NCI-H2196 treated with DMSO at 0.1 percent for 48 hours (cell line): ENCODE results near the gene MTHFD1.
"Not testable (repeated sequence)": the region's sequence is repeated elsewhere in the genome, so short reads cannot be mapped to it uniquely, and the experiment has no call there.

ENCODE experiments used
- DNase-seq: peaks from one replicate; lab custom pipeline; 2025; ENCODE audit not compliant: unreplicated experiment; lab: John Stamatoyannopoulos, UW

MTHFD1 gene

DNA sequence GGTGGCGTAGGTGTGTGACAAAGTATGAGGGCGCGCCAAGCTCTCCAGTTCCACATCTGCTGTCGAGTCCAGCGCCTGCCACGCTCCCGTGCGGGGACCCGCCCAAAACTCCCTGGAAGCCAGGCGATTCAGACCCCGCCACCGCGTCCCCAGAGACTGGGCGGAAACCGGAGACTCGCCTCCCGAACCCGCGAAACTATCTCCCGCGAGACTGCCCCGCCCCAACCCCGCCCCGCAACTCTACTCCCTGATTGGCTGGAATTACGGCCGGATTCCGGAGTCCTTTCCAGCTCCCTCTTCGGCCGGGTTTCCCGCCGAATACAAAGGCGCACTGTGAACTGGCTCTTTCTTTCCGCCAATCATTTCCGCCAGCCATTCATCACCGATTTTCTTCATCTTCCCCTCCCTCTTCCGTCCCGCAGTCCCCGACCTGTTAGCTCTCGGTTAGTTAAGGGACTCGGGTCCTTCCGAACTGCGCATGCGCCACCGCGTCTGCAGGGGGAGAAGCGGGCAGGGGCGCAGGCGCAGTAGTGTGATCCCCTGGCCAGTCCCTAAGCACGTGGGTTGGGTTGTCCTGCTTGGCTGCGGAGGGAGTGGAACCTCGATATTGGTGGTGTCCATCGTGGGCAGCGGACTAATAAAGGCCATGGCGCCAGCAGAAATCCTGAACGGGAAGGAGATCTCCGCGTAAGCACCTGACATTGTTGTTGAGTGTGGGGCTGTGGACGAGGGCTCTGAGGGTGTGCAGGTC lies at the start of gene MTHFD1:
MTHFD1 (plus strand) TSS at position 572 of the 751 bp plus-strand sequence; CDS start at position 647, 75 bp downstream.
- peak; percentile 99 for DNase-seq

DNA sequence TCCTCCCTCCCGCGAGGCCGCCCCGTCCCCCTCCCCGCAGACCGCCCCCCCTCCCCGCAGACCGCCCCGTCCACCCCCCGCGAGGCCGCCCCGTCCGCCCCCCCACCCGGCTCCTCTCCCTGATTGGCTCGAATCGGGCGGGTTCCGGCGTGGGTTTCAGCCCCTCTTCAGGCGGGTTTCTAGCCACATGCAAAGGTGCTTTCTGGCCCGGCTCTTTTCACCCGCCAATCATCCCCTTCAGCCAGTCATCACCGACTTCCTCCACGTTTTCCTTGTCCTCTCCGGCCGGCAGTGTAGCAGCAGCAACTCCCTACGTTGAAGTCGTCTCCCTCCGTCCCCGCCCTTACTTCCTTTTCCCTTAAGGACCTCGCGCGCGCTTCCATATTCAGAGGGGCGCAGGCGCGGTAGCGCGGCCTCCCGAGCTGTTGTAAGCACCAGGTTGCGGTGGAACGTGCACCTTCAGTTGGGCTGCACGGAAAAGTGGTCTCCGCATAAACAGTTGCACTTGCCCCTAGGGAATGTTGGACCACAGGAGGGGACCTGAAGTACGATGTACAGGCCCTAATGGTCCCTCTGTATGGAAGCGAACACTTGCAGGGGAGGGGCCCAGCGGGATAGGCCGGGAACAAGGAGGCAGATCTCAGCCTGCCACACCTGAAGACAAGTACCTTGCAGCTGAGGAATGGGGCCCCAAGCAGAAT lies 49.4 kb upstream of the MTHFD1 start:
- DNase-seq, result peak; percentile 99

DNA sequence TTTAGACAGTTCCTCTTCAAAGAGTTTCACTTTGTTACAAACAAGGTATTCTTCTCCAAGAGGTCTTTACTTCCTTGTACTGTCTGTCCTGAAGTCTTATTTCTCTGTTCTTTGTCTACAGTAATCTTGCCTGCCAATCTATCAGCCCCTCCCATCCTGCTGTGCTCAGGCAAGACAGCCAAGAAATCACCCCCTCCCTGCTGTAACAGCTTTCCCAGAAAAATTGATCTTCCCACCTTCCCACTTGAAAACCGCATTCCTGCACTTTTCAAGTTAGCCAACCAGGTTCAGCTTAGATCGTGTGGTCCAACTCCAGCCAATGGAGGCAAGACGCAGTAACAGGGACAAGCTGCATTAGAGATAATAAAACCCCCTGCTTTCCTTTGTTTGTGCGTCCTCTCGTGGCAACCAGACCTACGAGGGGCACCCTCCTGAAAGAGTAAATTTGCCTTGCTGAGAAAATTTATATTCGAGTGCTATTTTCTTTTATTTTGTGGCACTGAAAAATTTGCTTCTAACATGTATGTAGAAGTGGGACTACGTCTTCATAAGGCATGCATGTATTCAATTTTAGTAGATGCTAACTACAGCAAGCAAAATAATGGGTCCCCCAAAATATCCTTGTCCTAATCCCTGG lies 47.5 kb upstream of the MTHFD1 start:
- no peak for DNase-seq

DNA sequence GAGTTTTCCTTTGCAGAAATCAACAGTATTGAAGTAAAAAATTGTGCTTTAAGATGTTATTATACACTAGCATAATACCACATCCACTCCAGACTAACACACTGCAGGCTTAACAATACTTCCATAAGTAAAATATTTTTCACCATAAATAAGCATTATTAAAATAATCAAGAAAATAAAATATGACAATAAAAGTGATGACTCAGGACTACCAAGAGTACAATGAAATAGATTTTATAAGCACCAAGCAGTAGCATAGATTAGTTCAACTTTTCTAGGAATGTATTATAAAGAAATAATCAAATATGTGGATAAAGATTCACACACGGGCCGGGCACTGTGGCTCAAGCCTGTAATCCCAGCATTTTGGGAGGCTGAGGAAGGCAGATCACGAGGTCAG lies 40.4 kb upstream of the MTHFD1 start:
- DNase-seq, result no peak

DNA sequence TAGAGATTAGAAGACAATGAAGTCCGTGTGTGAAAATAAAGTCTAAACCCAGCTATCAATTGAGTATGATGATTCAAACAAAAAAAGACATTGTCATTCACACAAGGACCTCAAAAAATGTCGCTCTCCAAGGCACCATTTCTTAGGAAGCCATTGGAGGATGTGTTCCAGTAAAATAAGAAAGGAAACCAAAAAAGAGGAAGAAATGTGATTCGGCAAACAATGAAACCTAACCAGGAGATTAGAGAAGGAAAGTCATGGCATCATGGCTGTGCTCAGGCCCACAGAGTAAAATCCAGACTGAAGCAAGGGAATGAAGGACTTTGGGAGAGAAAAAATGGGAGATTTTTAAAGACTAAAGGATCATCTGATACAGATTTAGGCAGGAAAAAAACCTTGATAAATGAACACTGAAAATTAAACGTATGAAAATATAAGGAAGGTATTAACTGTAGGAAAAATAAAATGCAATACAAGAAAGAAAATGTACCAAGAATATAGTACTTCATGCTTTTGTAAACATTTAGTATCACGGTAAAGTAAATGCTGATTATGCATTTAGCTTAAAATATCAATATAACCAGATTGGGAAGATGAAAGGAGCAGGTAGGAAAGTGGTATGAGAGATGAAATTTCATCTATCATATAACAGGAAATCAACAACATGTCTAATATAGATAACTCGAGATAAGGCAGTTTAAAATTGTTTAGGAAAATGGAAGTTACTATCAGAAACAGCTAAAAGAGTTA lies 38.2 kb upstream of the MTHFD1 start:
- no peak for DNase-seq

DNA sequence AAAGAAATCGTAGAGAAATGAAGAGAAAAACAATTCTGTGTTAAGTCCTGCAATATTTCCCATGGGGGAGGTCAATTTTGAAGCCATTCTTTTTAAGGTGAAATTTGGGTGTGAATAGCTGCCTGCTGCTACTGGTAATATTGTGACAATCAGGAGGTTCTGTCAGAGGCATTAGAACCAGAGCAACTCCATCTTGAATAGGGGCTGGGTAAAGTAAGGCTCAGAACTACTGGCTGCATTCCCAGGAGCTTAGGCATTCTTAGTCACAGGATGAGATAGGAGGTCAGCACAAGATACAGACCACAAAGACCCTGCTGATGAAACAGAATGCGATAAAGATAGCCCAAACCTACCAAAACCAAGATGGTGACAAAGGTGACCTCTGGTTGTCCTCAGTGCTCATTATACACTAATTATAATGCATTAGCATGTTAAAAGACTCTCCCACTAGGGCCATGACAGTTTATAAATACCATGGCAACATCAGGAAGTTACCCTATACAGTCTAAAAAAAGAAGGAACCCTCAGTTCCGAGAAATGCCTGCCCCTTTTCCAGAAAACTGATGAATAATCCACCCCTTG lies 24.8 kb upstream of the MTHFD1 start:
- no peak for DNase-seq

DNA sequence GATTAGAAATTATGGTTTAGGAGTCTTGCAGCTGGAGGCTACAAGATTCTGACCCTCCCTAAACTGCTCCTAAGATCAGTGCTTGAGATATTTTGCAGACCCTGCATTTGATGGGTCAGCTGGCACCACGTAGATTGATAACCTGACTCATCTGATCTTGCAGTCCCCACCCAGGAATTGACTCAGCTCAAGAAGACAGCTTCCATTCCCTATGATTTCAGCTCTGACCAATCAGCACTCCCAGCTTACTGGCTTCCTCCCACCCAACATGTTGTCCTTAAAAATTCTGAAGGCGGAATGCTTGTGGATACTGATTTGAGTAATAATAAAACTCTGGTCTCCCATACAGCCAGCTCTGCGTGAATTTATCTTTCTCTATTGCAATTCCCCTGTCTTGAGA lies 23.2 kb upstream of the MTHFD1 start:
- no peak for DNase-seq

DNA sequence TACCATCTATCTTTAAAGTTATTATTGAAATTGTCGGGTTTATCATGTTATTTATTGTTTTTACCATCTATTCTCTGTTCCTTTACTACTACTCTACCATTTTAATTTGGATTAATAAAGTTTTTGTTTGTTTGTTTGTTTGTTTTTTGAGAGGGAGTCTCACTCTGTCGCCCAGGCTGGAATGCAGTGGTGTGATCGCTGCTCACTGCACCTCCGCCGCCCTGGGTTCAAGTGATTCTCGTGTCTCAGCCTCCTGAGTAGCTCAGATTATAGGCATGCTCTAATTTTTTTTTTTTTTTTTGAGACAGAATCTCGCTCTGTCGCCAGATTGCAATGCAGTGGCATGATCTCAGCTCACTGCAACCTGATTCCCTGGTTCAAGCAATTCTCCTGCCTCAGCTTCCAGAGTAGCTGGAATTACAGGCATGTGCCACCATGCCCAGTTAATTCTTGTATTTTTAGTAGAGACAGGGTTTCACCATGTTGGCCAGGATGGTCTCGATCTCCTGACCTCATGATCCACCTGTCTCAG lies 22.7 kb upstream of the MTHFD1 start:
- DNase-seq, result not testable (repeated sequence)

DNA sequence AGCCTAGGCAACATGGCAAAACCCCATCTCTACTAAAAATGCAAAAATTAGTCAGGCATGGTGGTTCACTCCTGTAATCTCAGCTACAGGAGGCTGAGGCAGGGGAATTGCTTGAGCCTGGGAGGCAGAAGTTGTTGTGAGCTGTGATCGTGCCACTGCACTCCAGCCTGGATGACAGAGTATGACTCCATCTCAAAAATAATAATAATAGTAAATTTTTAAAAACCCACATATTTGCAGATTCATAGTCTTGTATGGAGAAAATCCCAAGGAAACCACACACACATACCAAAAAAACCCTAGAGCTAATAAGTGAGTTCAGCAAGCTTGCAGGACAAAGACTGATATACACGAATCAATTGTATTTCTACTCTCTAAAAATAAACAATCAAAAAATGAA lies 19.0 kb upstream of the MTHFD1 start:
- no peak for DNase-seq

DNA sequence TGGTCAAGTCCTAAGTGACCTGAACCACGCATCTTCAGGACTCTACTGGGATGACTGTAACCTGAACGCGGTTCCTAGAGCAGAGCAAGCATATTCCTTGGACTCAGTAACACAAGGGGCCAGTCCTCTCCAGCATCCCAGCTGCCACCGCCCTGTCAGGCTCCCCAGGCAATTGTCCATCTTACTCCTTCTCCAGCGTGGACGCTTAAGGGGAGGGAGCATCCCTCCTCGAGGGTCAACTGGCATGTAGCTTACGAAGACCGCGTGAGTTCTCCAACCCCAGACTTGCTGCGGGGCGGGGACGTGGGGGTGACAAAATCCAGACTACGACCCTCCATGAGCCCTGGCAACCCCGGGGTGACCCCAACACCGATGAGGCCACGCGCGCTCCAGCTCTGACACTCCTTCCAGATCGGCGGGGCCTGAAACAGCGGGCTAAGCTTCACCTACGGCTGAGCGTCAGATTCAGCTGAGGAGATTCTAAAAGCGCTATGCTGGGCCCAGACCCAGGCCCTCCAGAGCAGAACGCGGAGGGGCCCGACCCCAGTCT lies 846 bp upstream of the MTHFD1 start:
- DNase-seq, result peak; percentile 4

DNA sequence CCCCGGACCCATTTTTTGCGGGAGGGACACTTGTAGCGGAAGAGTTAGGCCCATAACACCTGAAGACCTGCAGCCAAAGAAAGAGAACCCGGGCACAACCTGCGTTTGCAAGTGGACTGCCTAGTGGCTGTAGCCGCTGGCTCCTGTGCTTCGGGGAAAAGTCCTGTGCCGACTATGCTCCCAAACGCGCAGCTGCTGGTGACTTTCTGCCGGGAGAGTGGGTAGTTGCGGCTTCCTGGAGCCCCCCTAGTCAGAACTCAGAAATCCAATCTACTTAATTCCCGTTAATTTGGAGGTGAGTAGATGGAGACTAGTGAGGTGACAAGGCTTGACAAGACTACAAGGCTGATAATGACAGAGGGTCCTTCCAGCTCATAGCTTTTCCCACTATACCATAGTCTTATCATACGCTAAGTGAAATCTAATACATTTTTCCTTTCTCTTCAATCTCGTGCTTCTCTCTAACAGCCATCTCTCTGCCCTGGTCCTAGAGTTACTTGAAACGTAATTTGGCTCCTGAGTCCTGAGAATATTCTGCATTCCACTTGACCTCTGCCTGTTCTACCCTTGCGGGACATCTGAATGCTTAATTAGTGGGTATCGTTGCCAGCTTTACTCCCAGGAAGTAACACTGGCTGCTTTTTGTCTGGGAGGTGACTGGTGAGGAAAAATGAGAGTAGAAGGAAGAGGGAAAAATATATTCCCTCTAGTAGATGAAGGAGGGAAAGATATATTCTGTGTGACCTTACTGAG lies 556 bp downstream of the MTHFD1 start:
- no peak for DNase-seq

DNA sequence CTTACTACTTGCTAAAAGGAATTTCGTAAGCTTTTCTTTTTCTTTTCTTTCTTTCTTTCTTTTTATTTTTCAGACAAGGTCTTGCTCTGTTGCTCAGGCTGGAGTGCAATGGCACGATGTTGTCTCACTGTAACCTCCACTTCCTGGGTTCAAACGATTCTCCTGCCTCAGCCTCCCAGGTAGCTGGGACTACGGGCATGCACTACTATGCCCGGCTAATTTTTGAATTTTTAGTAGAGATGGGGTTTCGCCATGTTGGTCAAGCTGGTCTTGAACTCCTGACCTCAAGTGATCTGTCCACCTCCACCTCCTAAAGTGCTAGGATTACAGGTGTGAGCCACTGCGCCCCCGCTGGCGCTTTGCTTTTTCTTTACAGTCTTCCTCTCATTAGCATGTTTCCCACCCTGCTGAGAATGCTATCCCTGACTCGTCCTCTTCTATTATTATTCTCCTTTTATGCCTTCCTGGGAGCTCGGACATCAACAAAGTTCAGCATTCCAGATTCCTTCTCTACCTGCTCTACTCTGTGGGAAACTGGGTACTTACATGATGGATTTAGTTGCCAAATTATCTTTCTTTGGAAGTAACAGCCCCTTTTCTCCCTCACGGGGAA lies 3.1 kb downstream of the MTHFD1 start:
- DNase-seq, result no peak

DNA sequence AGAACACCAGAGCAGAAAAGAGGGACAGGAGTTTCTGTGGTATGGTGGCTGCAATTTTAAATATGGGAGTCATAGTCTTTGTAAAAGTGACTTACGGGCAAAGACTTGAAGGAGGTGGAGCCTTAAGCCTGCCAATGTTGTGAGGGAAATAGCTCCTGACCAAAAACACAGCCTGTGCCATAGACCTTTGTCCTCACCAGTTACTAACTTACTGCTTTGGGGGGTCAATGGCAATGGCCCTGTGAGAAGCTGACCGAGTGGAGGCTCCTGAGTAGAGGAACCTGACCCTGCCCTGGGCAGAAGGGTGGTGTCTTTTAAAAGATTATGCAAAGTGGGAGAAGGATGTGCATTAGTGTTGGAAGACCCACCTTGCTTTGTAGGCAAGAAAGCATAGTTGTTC lies 3.8 kb downstream of the MTHFD1 start:
- no peak for DNase-seq

DNA sequence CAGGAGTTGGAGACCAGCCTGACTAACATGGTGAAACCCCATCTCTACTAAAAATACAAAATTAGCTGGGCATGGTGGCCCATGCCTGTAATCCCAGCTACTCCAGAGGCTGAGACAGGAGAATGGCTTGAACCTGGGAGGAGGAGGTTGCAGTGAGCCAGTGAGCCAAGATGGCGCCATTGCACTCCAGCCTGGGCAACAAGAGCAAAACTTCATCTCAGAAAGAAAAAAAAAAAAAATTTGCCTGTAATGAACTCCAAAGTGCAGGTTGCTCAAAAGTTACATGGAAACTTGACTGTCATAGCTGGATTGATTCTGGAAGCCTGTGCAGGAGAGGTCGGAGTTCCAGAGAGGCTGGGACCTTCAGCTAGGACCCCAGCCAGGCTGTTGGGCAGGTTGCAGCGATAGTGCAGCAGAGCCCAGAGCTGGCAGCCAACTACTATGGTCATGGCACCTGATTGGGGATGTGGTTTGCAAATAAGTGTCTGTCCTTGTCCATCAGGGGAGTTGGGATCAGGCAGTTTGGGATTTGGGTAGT lies 5.1 kb downstream of the MTHFD1 start:
- not testable (repeated sequence) for DNase-seq

DNA sequence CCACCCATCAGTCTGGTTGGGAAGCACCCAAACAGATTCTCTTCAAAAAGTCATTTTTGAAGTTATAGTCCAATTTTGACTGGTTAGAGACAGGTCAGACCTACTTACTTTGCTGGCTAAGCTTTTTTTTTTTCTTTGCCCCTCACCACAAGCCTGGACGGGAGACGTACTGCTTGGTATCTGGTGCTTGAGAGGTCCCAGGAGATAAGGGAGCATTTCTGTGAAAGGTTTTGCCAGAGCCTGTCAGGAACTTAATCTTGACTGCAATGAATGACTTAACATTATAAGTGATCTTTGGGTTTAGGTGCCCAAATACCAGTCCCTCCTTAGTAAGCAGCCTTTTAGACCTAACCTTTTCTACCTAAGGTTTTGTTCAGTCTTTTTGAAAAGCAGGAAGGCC lies 6.3 kb downstream of the MTHFD1 start:
- no peak for DNase-seq

DNA sequence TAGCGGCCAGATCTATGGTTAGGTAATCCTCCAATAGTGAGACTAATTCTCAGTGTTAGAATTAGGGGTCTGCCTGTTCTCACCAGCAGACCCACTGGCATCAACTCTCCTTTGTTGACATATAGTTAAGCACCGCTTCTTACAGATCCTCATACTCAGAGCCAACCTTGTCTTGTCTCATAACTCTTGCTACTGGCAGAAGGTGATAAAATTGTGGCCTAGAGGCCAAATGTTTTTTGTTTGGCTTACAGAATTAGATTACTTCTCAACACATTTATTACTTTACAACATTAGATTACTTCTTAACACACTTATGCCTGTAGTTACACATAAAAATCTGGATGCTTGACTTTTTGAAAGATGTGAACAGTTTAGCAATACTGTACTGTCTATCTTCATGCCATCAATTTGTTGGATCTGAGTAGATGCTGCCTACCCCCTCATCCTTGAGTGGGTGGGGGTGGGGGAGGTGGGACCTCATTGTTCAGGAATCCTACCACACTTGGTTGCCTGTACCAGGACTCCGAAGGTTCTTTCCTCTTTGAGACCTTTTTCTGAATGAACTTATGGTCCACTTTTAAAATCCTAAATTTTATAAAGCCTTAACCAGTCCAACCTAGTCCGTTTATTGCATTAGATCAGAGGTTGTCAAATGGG lies 7.0 kb downstream of the MTHFD1 start:
- DNase-seq, result no peak

DNA sequence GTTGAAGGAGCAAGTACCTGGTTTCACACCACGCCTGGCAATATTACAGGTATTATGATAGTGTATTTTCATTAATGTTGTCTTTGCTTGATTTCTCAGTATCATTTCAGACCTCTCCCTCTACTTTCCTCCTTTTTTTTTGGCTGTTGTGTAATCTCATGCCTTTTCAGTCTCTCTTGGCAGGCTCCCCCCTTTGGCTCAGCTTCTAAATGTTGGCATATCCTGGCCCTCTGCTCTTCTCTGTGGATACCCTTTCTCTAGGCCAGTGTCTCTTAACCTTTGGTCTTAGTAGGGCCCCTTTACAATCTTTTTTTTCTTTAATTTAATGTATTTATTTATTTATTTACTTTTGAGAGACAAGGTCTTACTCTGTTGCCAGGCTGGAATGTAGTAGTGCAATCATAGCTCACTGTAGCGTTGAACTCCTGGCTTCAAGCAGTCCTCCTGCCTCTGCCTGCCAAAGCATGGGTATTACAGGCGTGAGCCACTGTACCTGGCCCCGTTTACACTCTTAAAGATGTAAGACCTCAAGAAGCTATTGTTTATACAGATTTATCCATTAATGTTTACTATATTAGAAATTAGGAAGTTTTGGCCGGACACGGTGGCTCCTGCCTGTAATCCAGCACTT lies 12.8 kb downstream of the MTHFD1 start:
- no peak for DNase-seq

DNA sequence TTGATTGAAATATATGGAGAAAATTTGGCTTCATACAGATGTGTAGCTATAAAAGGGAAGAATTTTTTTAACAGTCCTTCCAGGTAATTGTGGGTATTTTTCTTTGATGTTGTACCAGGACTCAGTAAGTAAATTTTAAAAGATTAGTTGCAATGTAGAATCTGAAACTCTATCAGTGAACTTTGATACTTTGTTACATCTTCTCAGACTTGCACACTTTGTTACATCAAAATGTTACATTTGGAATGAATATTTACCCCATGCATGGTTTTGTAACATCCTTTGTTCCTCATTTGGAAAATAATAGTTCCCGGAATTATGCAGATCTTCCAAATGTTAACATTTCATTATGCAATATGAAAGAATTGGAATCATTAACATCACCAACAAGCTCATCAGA lies 13.8 kb downstream of the MTHFD1 start:
- DNase-seq, result no peak
